IPS-11a (cell line): Measurements from ENCODE around the gene NANS.
A peak's percentile ranks its signal among the peaks of the same experiment; 100 is the strongest.

ENCODE experiments used
- H3K4me3 ChIP-seq: one replicate; pipeline ENCODE4 v1.5.1; 2013; ENCODE audit warnings: low read depth, low read length, control low read depth

The NANS gene

GRCh38 chr9:98038958-98039357 is 17.6 kb upstream of the NANS start:
- H3K4me3 ChIP-seq, result no peak overlapping the region

- no peak overlapping the region for H3K4me3 ChIP-seq
These were observed 16.9 kb upstream of the NANS start for GRCh38 chr9:98039607-98040017.

DNA sequence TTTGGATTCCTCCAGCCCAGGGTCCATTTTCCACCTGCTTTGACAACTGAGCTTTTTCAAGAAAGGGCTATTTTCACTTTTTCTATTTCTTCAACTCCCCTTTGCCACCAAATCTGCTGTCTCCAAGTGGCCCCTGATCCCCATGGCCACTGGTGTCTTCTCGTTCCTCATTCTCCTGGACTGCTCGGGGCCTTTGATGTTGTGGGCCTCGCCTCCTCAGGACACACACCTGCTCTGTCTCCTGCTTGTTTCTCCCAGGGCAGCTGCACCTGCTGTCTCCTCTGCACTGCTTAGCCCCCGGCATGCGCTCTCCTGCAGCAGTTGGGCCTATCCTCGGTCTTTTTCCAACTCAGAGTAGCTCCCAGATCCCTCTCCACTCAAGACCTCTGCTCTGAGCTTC is 16.3 kb upstream of the NANS start:
- no peak overlapping the region for H3K4me3 ChIP-seq

- no peak overlapping the region for H3K4me3 ChIP-seq
These were observed 12.6 kb upstream of the NANS start for GRCh38 chr9:98043915-98044314.

DNA sequence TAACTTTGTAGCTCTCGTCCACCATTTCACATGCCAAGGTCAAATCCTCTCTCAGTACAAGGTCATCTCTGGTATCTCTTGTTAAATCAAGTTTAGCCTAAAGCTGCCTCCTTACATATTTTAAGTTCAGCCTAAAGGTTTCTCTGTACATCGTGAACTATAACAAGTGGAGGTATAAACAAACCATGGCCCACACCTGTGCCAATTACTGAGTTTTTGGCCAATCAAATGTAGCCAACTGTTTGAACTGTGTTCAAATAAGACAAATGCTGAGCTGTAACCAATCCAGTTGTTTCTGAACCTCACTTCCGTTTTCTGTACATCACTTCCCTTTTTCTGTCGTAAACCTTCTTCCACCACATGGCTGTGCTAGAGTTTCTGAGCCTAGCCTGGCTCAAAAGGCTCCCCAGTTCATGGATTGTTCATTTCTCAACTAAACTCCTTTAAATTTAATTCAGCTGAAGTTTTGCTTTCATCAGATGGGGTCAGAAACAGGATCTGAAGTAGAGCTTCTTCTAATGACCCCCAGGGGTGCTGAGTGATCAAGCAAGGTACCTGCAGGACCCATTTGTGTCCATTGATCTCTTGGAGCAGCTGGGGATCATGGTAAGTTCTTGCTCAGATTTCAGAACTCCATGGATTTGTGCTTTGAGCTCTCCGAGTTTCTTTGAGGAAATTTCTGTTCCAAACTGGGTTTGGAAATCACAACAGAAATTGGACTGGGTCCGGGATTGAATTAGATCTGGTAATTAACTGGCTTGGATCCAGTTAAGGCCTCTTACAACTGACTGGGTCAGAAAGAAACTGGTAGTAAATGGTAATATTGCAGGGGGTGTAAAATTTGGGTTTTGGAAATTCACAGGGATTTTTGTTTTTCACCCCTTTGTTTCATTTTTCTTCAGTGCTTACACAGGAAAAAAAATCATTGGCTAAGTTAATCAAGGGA is 11.0 kb upstream of the NANS start:
- no peak overlapping the region for H3K4me3 ChIP-seq

DNA sequence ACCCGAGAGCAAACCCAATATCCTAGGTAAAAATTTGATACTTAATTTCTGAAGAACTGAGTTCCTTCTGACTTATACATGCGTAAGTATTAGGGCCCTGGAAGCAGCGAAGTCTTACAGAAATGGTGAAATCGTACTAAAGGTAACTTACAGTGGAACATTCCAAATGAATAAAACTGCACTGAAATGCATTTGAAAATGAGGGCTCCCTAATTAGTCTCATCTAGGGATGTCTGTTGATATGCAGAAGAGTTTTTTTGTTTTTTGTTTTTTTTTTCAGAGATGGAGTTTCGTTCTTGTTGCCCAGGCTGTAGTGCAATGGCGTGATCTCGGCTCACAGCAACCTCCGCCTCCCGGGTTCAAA is 10.4 kb upstream of the NANS start:
- H3K4me3 ChIP-seq, result no peak overlapping the region

- no peak overlapping the region for H3K4me3 ChIP-seq
These were observed 9.5 kb upstream of the NANS start for GRCh38 chr9:98047002-98047401.

- no peak overlapping the region for H3K4me3 ChIP-seq
These were observed 7.1 kb upstream of the NANS start for GRCh38 chr9:98049288-98050072.

- H3K4me3 ChIP-seq, result no peak overlapping the region
These were observed 6.2 kb upstream of the NANS start for GRCh38 chr9:98050351-98050750.

DNA sequence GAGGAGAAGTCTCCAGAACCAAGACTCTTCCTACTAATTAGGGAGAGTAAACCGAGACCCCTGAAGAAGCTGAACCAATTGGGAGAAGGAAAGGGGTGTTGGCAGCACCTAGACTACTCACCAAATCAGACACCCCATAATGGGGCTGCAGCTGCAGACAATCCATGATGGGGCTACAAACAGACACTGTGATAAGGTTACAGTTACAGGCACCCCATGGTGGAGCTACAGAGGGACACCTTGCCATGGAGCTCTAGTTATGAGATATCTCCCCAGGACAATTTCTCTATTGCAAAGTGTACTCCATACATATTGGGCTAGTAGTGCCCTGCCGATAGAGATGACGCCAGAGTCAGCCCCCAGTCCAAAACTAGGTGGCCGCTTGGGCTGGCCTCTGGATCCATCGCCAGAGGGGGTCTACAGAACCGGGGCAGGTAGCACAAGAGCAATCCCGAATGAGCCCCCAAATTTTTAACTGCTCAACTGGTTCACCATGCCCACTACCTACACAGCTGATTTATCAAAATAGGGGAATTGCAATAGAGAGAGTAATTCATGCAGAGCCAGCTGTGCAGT is 2.1 kb upstream of the NANS start:
- no peak overlapping the region for H3K4me3 ChIP-seq

DNA sequence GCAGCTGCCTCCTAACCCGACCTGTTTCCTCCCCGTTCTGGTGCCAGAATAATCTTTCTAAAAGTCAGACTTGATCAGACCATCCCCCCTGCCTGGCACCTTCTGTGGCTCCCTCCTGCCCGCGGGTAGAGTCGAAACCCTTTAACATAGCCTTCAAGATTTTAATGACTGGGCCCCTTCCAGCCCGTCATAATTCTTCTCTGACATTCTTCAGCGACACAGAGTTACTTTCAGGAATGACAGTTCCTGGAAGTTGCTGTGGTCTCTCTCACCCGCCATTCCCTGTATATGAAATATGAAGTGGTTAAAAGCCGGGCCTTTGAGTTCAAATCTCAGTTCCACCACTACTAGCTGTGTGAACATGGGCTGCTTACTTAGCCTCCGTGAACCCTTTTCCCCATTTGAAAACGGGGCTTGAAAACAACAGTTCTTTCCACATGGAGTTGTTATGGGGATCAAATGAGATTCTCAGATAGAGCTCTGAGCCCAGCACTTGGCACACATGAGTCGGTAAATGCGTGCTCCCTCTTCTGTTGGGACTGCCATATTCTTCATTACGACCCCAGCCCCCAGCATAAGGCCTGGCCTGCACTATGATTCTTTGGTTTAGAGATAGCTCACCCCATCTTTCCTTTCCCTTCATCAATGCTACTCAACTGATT is 737 bp downstream of the NANS start:
- H3K4me3 ChIP-seq, result peak overlapping the region; percentile 66

DNA sequence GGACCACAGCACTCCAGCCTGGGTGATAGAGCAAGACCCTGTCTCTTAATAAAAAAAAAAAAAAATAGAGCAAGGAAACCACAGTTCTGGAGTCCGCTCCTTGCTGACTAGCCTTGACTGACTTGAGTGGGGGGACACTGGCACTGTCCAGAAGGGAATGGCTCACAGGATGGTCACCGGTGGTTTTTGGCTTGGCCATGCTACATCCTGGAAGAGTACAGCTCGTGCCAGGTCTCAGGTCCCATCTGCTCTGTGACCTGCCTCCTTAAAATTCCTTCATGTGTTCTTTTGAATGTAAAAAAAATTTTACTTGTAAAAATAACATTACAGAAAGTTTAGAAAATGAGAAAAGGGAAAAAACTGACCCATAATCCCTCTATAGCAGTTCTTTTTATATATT is 5.6 kb downstream of the NANS start:
- no peak overlapping the region for H3K4me3 ChIP-seq

DNA sequence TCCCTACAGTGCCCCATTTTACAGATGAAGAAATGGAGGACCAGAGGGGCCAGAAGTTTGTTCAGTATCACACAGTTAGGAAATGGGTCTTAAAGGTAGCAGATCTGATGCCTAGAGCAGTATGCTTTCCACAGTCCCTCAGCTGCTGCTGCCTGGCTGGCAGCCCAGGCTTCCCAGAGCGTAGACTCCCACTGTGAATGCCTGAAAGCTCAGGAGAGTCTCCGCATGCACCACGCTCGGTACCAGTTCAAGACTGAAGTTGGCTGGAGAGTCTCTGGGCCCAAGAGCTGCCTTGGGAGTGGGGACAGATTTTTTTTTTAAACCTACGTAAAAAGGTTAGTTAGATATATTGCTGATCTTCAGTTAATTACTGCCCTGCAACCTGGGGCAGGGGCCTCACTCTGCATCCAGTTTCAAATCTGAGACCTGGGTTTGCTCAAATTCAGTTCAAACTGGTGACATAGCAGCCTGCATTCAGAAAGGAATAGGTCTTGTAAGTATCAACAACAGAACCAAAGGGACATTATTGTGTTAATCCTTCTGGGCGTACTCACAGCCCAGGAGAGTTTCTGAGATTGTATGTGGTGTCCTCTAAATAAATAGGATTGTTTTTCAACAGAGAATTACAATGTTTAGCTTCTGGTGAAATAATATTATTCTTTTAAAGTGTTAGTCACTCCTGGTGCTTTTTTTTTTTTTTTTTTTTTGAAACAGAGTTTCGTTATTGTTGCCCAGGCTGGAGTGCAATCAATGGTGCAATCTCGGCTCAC is 8.3 kb downstream of the NANS start:
- H3K4me3 ChIP-seq, result no peak overlapping the region

- no peak overlapping the region for H3K4me3 ChIP-seq
These were observed 9.7 kb downstream of the NANS start for GRCh38 chr9:98066235-98066634.

DNA sequence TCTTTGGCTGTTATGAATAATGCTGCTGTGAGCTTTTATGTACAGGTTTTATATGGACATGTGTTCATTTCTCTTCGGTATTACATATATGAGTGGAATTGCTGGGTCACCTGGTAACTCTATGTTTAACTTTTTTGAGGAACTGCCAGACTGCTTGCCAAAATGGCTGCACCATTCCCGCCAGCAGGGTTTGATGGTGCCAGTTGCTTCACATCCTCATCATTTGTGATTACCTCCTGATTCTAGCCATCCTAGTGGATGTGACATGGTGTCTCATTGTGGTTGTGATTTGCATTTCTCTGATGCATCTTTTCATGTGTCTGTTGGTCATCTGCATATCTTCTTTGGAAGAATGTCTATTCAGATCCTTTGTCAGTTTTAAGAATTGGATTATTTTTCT is 10.7 kb downstream of the NANS start:
- H3K4me3 ChIP-seq, result no peak overlapping the region

DNA sequence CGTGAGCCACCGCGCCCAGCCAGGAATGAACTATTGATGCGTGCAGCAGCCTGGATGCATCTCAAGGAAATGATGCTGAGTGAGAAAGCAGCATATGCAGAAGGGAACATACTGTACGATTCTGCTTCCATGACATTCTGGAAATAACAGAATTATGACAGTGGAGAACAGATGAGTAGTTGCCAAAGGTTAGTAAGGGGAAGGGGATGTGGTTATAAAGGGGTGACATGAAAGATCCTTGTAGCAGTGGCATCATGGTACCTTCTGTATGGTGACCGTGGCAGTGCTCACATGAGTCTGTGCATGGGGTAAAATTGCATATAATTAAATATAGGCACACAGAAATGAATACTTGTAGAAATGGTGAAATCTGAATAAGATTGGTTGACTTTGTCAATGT is 13.0 kb downstream of the NANS start:
- H3K4me3 ChIP-seq, result no peak overlapping the region

DNA sequence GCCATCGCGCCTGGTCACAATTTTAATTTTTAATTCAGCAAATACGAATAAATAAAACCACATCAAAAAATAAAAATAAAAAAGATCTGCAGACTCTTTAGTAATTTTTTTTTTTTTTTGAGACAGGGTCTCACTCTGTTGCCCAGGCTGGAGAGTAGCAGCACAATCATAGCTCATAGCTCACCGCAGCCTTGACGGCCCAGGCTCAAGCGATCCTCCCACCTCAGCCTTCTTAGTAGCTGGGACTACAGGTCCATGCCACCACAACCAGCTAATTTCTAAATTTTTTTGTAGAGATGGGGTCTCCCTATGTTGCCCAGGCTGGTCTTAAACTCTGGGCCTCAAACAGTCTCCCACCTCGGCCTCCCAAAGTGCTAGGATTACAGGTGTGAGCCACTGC is 14.2 kb downstream of the NANS start:
- H3K4me3 ChIP-seq, result no peak overlapping the region

GRCh38 chr9:98071737-98072136 is 15.2 kb downstream of the NANS start:
- no peak overlapping the region for H3K4me3 ChIP-seq

- H3K4me3 ChIP-seq, result no peak overlapping the region
These were observed 17.8 kb downstream of the NANS start for GRCh38 chr9:98074115-98074990.
